Loucy (cell line): ENCODE measurements around the gene IDH3G.
"Not testable (repeated sequence)": the region's sequence is repeated elsewhere in the genome, so short reads cannot be mapped to it uniquely, and the experiment has no call there.

Source experiments
- CTCF ChIP-seq: fragments of 200-600 bp; sonication (generic); conservative IDR thresholded peaks from 2 replicates; pipeline ENCODE4 v1.5.1; 2014; ENCODE audit warnings: mild to moderate bottlenecking, antibody characterized with exemption, low read length
- EZH2phosphoT487 ChIP-seq: fragments of 200-600 bp; IDR thresholded peaks from 2 replicates; pipeline ENCODE4 v1.6.1; 2018; ENCODE audit warnings: antibody characterized with exemption, mild to moderate bottlenecking, moderate library complexity, borderline replicate concordance

GRCh38 chrX:153743468-153744209 is 50.5 kb downstream of the IDH3G start:
- not testable (repeated sequence) for TF ChIP-seq CTCF, EZH2phosphoT487
